SK-N-SH (cell line): ENCODE measurements around the gene CPVL. TPM values are rescaled to one million over a fixed set of nuclear protein-coding genes. Genes with fewer than 3 reads are reported as not detected.
A peak's percentile ranks its signal among the peaks of the same experiment; 100 is the strongest.

Source experiments
- CTCF ChIA-PET: fragments of 300-600, 350-600 bp; formaldehyde crosslinking; extraction: SDS; loops from one replicate; lab custom pipeline; 2021; lab: Yijun Ruan, JAX
- POLR2A ChIA-PET: fragments of 350-600 bp; sonication (Branson Sonifier 250); formaldehyde crosslinking; extraction: SDS; loops from one replicate; lab custom pipeline; 2020; ENCODE audit warnings: antibody characterized with exemption, inconsistent platforms; lab: Yijun Ruan, JAX
- DNase-seq: peaks from one replicate; pipeline ENCODE4 v3.0.0; 2012
- H2AFZ ChIP-seq: fragments of 200-600 bp; sonication (generic); 2 replicates; pipeline ENCODE4 v1.8.1; 2016; ENCODE audit warnings: antibody characterized with exemption, mild to moderate bottlenecking, low read depth
- H3F3A ChIP-seq: fragments of 200-600 bp; sonication (generic); replicated peaks from 2 replicates; pipeline ENCODE3; 2016; ENCODE audit warnings: antibody characterized with exemption, mild to moderate bottlenecking; ENCODE audit not compliant: insufficient read depth
- H3K27ac ChIP-seq, 2 experiments: fragments of 200-500 bp in 1 of 2; fragments of 200-600 bp in 1 of 2; sonication (Bioruptor generic) in 1 of 2; sonication (generic), shearing (Covaris generic) in 1 of 2; 2 replicates each; pipeline versions ENCODE4 v1.5.1 to v1.6.1; 2014 to 2016; ENCODE audit warnings: low read depth in 2 of 2, inconsistent platforms in 1 of 2, low read length in 1 of 2, mild to moderate bottlenecking in 1 of 2, mixed read lengths in 1 of 2
- H3K27me3 ChIP-seq: fragments of 200-600 bp; sonication (generic), shearing (Covaris generic); 2 replicates; pipeline ENCODE4 v1.6.1; 2016; ENCODE audit warnings: mixed run types; ENCODE audit not compliant: insufficient read depth
- H3K36me3 ChIP-seq, 2 experiments: fragments of 200-500 bp in 1 of 2; fragments of 200-600 bp in 1 of 2; sonication (Bioruptor generic) in 1 of 2; sonication (generic) in 1 of 2; replicated peaks in 1 of 2; 2 replicates each; pipeline versions ENCODE3 to v1.5.1; 2014 to 2016; ENCODE audit warnings: low read length in 1 of 2, mild to moderate bottlenecking in 1 of 2; ENCODE audit not compliant: insufficient read depth in 2 of 2, control insufficient read depth in 1 of 2
- H3K4me1 ChIP-seq, 2 experiments: fragments of 200-500 bp in 1 of 2; fragments of 200-600 bp in 1 of 2; sonication (Bioruptor generic) in 1 of 2; sonication (generic), shearing (Covaris generic) in 1 of 2; 2 replicates each; pipeline versions ENCODE4 v1.5.1 to v1.6.1; 2014 to 2016; ENCODE audit warnings: low read depth in 1 of 2, low read length in 1 of 2, mixed run types in 1 of 2; ENCODE audit not compliant: insufficient read depth in 2 of 2, control insufficient read depth in 1 of 2
- H3K4me2 ChIP-seq: fragments of 200-600 bp; sonication (generic), shearing (Covaris generic); 2 replicates; pipeline ENCODE4 v1.6.1; 2017; ENCODE audit warnings: mixed run types
- H3K4me3 ChIP-seq, 2 experiments: fragments of 200-500 bp in 1 of 2; fragments of 200-600 bp in 1 of 2; sonication (Bioruptor generic) in 1 of 2; sonication (generic), shearing (Covaris generic) in 1 of 2; 2 replicates each; pipeline versions ENCODE4 v1.5.1 to v1.8.1; 2014 to 2016; ENCODE audit warnings: low read depth in 2 of 2, inconsistent platforms in 1 of 2, low read length in 1 of 2, mild to moderate bottlenecking in 1 of 2, mixed read lengths in 1 of 2, moderate library complexity in 1 of 2
- H3K79me2 ChIP-seq: fragments of 200-600 bp; sonication (generic); 2 replicates; pipeline ENCODE4 v1.8.1; 2017; ENCODE audit warnings: mild to moderate bottlenecking; ENCODE audit not compliant: insufficient read depth
- H3K9ac ChIP-seq: fragments of 200-600 bp; sonication (generic); 2 replicates; pipeline ENCODE4 v1.6.1; 2017; ENCODE audit warnings: mixed run types
- H3K9me2 ChIP-seq: fragments of 200-600 bp; sonication (generic); 2 replicates; pipeline ENCODE4 v1.6.1; 2017; ENCODE audit warnings: mixed run types
- H3K9me3 ChIP-seq: fragments of 200-600 bp; sonication (generic); 2 replicates; pipeline ENCODE4 v1.6.1; 2017; ENCODE audit warnings: mixed run types, mild to moderate bottlenecking, moderate library complexity
- H4K20me1 ChIP-seq: fragments of 200-600 bp; sonication (generic); 2 replicates; pipeline ENCODE4 v1.6.1; 2017; ENCODE audit warnings: mild to moderate bottlenecking, mixed run types; ENCODE audit not compliant: insufficient read depth
- CHD2 ChIP-seq: fragments of 150-350 bp; IDR thresholded peaks from 2 replicates; pipeline ENCODE4 v1.6.1; 2018; ENCODE audit warnings: low read length; ENCODE audit not compliant: partially characterized antibody
- EP300 ChIP-seq, 2 experiments: IDR thresholded peaks; 2 replicates each; pipeline versions ENCODE4 v1.4.0 to v1.6.1; 2012; ENCODE audit warnings: borderline replicate concordance in 1 of 2, low read depth in 1 of 2, low read length in 1 of 2
- FOSL2 ChIP-seq: IDR thresholded peaks from 2 replicates; pipeline ENCODE4 v1.4.0; 2012; ENCODE audit warnings: low read depth, mild to moderate bottlenecking, moderate library complexity, borderline replicate concordance
- GABPA ChIP-seq: IDR thresholded peaks from 2 replicates; pipeline ENCODE4 v1.4.0; 2012; ENCODE audit warnings: low read depth, mild to moderate bottlenecking
- REST ChIP-seq: IDR thresholded peaks from 2 replicates; pipeline ENCODE4 v1.6.1; 2012; ENCODE audit warnings: mild to moderate bottlenecking, low read depth, low read length, moderate library complexity
- RFX5 ChIP-seq: IDR thresholded peaks from 2 replicates; pipeline ENCODE4 v1.6.1; 2012; ENCODE audit warnings: mild to moderate bottlenecking, improper control_type of control experiment, low read length
- TCF12 ChIP-seq: IDR thresholded peaks from 2 replicates; pipeline ENCODE4 v1.4.0; 2012
- TEAD4 ChIP-seq: IDR thresholded peaks from 2 replicates; pipeline ENCODE4 v1.4.0; 2012; ENCODE audit warnings: mild to moderate bottlenecking, borderline replicate concordance; ENCODE audit not compliant: insufficient read depth
- USF2 ChIP-seq: fragments of 150-350 bp; IDR thresholded peaks from 2 replicates; pipeline ENCODE4 v1.6.1; 2017; ENCODE audit warnings: antibody characterized with exemption, low read length, low read depth, borderline replicate concordance
- YY1 ChIP-seq: IDR thresholded peaks from 2 replicates; pipeline ENCODE4 v1.4.0; 2012; ENCODE audit warnings: low read depth, mild to moderate bottlenecking
- ZBTB33 ChIP-seq: IDR thresholded peaks from 2 replicates; pipeline ENCODE4 v1.4.0; 2012; ENCODE audit warnings: low read depth, borderline replicate concordance
- WGBS: methylation state at CpG from one replicate; pipeline ENCODE4 v1.1.6; 2017; ENCODE audit warnings: low lambda C conversion rate; 5-methylcytosine and 5-hydroxymethylcytosine counted together
- polyA plus RNA-seq, 3 experiments: library from polyadenylated mRNA; depleted of rRNA; stranded (reverse); fragments of >200 nt; gene quantifications; 2 replicates each; pipeline ENCODE4 v1.2.3, GENCODE V29; 2012
- TF ChIP-seq, protein P1 (sequence below): IDR thresholded peaks from 2 replicates; pipeline ENCODE4 v1.4.0; 2012; ENCODE audit warnings: low read depth, borderline replicate concordance

Gene CPVL
- polyA plus RNA-seq, 1 of the 3 experiments (the other 2 are of a cell fraction), result not detected

GRCh38 chr7:29193316-29194205, 47.2 kb upstream of the CPVL start:
- CTCF ChIA-PET, result interaction anchor here (0.9 to 7.3 kb wide), 8 partner anchors 43 to 272 kb away, joined by 3 to 185 read pairs (median 9); no protein-coding TSS in a partner anchor
- H4K20me1 ChIP-seq, result no peaks in the 10 kb centered on the region
- no peaks in the 10 kb centered on the region for H3K79me2 ChIP-seq
- no peak overlapping the region for H3K27ac ChIP-seq
- POLR2A ChIA-PET, result no interaction called here
- no peak for DNase-seq
- H3F3A ChIP-seq, result no peaks in the 10 kb centered on the region
- no peaks in the 10 kb centered on the region for H3K9me2 ChIP-seq
- no peak overlapping the region for H2AFZ ChIP-seq
- H3K4me2 ChIP-seq, result no peak overlapping the region
- no peaks in the 10 kb centered on the region for H3K9me3 ChIP-seq
- H3K4me1 ChIP-seq, result peaks cover 0 to 9% of the 10 kb centered on the region in 2 experiments; a peak in 2 of 4 replicates
- no peak overlapping the region for H3K9ac ChIP-seq
- peaks cover 48% of the 10 kb centered on the region for H3K27me3 ChIP-seq
- WGBS, result 59% methylated on average over 26 of the region's 26 CpGs
- H3K4me3 ChIP-seq, result peak overlapping the region in 1 of 2 experiments; percentile 61; a peak in 1 of 4 replicates
- no peaks in the 10 kb centered on the region for H3K36me3 ChIP-seq
- TF ChIP-seq TEAD4 (no peak), FOSL2 (no peak), YY1 (no peak), USF2 (no peak), CHD2 (no peak), RFX5 (no peak), ZBTB33 (no peak), EP300 (IDR thresholded peaks at IDR 0.05; ENCODE audit: borderline replicate concordance in 1 of 2, low read depth in 1 of 2, low read length in 1 of 2) (no peak), REST (no peak), TCF12 (no peak), GABPA (no peak)
- TF ChIP-seq, protein P1, sequence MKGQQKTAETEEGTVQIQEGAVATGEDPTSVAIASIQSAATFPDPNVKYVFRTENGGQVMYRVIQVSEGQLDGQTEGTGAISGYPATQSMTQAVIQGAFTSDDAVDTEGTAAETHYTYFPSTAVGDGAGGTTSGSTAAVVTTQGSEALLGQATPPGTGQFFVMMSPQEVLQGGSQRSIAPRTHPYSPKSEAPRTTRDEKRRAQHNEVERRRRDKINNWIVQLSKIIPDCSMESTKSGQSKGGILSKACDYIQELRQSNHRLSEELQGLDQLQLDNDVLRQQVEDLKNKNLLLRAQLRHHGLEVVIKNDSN, result no peak
- TF ChIP-seq, all 33 proteins: peak for 0
